OCI-LY3 (cell line): ENCODE measurements around the gene EML4.

Experiments used
- H2AFZ ChIP-seq: fragments of 200-600, 300-600 bp; shearing (Covaris generic); 2 replicates; pipeline ENCODE4 v1.6.0; 2014; ENCODE audit warnings: antibody characterized with exemption, low read depth, low read length
- H3K27ac ChIP-seq: fragments of 200-600, 300-600 bp; sonication (generic); 2 replicates; pipeline ENCODE4 v1.5.1; 2014; ENCODE audit warnings: mild to moderate bottlenecking, low read length, moderate library complexity, mixed read lengths
- H3K27me3 ChIP-seq: fragments of 200-600, 300-600 bp; sonication (generic); 2 replicates; pipeline ENCODE4 v1.6.1; 2014; ENCODE audit warnings: low read depth, low read length, mixed read lengths
- H3K36me3 ChIP-seq: fragments of 200-600, 300-600 bp; sonication (generic); replicated peaks from 2 replicates; pipeline ENCODE3; 2014; ENCODE audit warnings: low read depth, low read length, mixed read lengths
- H3K4me1 ChIP-seq: fragments of 300-600, 200-600 bp; sonication (generic); 2 replicates; pipeline ENCODE4 v1.6.1; 2014; ENCODE audit warnings: low read length, mixed read lengths
- H3K4me2 ChIP-seq: fragments of 200-600, 300-600 bp; sonication (generic); 2 replicates; pipeline ENCODE4 v1.6.1; 2014; ENCODE audit warnings: low read length, mixed read lengths
- H3K4me3 ChIP-seq: fragments of 300-600, 200-600 bp; sonication (generic); 2 replicates; pipeline ENCODE4 v1.5.1; 2014; ENCODE audit warnings: antibody characterized with exemption, mild to moderate bottlenecking, low read length, moderate library complexity
- H3K79me2 ChIP-seq: fragments of 300-600, 200-600 bp; shearing (Covaris generic); 2 replicates; pipeline ENCODE4 v1.6.1; 2014; ENCODE audit warnings: mild to moderate bottlenecking, low read length, mixed read lengths
- H3K9ac ChIP-seq: fragments of 300-600, 200-600 bp; shearing (Covaris generic); 2 replicates; pipeline ENCODE4 v1.6.0; 2014; ENCODE audit warnings: mild to moderate bottlenecking, low read length, moderate library complexity
- H3K9me3 ChIP-seq: fragments of 200-600, 300-600 bp; shearing (Covaris generic); 2 replicates; pipeline ENCODE4 v1.6.1; 2014; ENCODE audit warnings: low read length, mixed read lengths; ENCODE audit not compliant: insufficient read depth
- H4K20me1 ChIP-seq: fragments of 200-600, 300-600 bp; sonication (generic); 2 replicates; pipeline ENCODE4 v1.6.1; 2016; ENCODE audit warnings: low read length, mixed read lengths; ENCODE audit not compliant: insufficient read depth
- CTCF ChIP-seq: fragments of 200-600, 300-600 bp; sonication (generic); IDR thresholded peaks from 2 replicates; pipeline ENCODE4 v1.5.1; 2014; ENCODE audit warnings: antibody characterized with exemption, low read length, low read depth
- EZH2phosphoT487 ChIP-seq: fragments of 200-600 bp; shearing (Covaris generic); IDR thresholded peaks from 2 replicates; pipeline ENCODE4 v1.6.1; 2018; ENCODE audit warnings: antibody characterized with exemption, mixed run types, low read depth

Gene EML4

GRCh38 chr2:42184346-42184745, 15.2 kb downstream of the EML4 start:
- Histone ChIP-seq H3K4me1 (peaks cover 18% of the 10 kb centered on the region), H3K4me3 (no peak overlapping the region), H3K36me3 (peaks cover 7% of the 10 kb centered on the region), H3K9me3 (no peaks in the 10 kb centered on the region), H3K9ac (no peak overlapping the region), H2AFZ (no peak overlapping the region), H3K27me3 (no peaks in the 10 kb centered on the region), H3K27ac (no peak overlapping the region), H3K79me2 (peaks cover 91% of the 10 kb centered on the region), H4K20me1 (peaks cover 79% of the 10 kb centered on the region), H3K4me2 (no peak overlapping the region)
- TF ChIP-seq CTCF (no peak; the same call in 1 of the 2 replicates), EZH2phosphoT487 (no peak)

- H3K9me3 ChIP-seq, result no peaks in the 10 kb centered on the region
- no peak overlapping the region for H3K27ac ChIP-seq
- peaks cover 3% of the 10 kb centered on the region for H3K36me3 ChIP-seq
- no peak overlapping the region for H2AFZ ChIP-seq
- H3K4me2 ChIP-seq, result no peak overlapping the region
- TF ChIP-seq EZH2phosphoT487 (no peak), CTCF (no peak)
- peaks cover 13% of the 10 kb centered on the region for H3K4me1 ChIP-seq
- peaks cover 91% of the 10 kb centered on the region for H3K79me2 ChIP-seq
- H4K20me1 ChIP-seq, result peaks cover 78% of the 10 kb centered on the region
- no peak overlapping the region for H3K4me3 ChIP-seq
- no peak overlapping the region for H3K9ac ChIP-seq
- no peaks in the 10 kb centered on the region for H3K27me3 ChIP-seq
These were observed 16.2 kb downstream of the EML4 start for GRCh38 chr2:42185220-42185921.

GRCh38 chr2:42186366-42186765, 17.2 kb downstream of the EML4 start:
- no peaks in the 10 kb centered on the region for H3K9me3 ChIP-seq
- no peak overlapping the region for H3K4me2 ChIP-seq
- H3K4me1 ChIP-seq, result peaks cover 9% of the 10 kb centered on the region
- H3K36me3 ChIP-seq, result peaks cover 3% of the 10 kb centered on the region
- peaks cover 92% of the 10 kb centered on the region for H3K79me2 ChIP-seq
- H3K9ac ChIP-seq, result no peak overlapping the region
- no peak overlapping the region for H3K27ac ChIP-seq
- TF ChIP-seq CTCF, result no peak
- TF ChIP-seq EZH2phosphoT487, result no peak
- no peak overlapping the region for H3K4me3 ChIP-seq
- H2AFZ ChIP-seq, result no peak overlapping the region
- H3K27me3 ChIP-seq, result no peaks in the 10 kb centered on the region
- H4K20me1 ChIP-seq, result peaks cover 80% of the 10 kb centered on the region

GRCh38 chr2:42186945-42187632, 17.9 kb downstream of the EML4 start:
- H3K27ac ChIP-seq, result no peak overlapping the region
- peaks cover 9% of the 10 kb centered on the region for H3K4me1 ChIP-seq
- no peak overlapping the region for H3K4me2 ChIP-seq
- H2AFZ ChIP-seq, result no peak overlapping the region
- peaks cover 95% of the 10 kb centered on the region for H3K79me2 ChIP-seq
- no peaks in the 10 kb centered on the region for H3K9me3 ChIP-seq
- no peak overlapping the region for H3K4me3 ChIP-seq
- H4K20me1 ChIP-seq, result peaks cover 76% of the 10 kb centered on the region
- no peaks in the 10 kb centered on the region for H3K36me3 ChIP-seq
- H3K9ac ChIP-seq, result no peak overlapping the region
- no peaks in the 10 kb centered on the region for H3K27me3 ChIP-seq
- TF ChIP-seq CTCF (no peak), EZH2phosphoT487 (no peak)
